SK-N-SH treated with all-trans-retinoic acid at 6 μM for 48 hours (cell line): ENCODE data around the gene RHCE.
"Not testable (repeated sequence)": the region's sequence is repeated elsewhere in the genome, so short reads cannot be mapped to it uniquely, and the experiment has no call there.

ENCODE experiments used
- ATAC-seq: fragments of 200-7000 bp; cut with Tn5 transposase; 3 replicates; pipeline ENCODE4 v1.9.1; 2020; ENCODE audit warnings: mild to moderate bottlenecking, moderate library complexity
- TOX ChIP-seq: fragments of 250-450 bp; sonication (Bioruptor Pico); IDR thresholded peaks from 2 replicates; pipeline ENCODE4 v1.8.0; 2021; ENCODE audit warnings: mild to moderate bottlenecking, moderate library complexity, borderline replicate concordance

RHCE gene

DNA sequence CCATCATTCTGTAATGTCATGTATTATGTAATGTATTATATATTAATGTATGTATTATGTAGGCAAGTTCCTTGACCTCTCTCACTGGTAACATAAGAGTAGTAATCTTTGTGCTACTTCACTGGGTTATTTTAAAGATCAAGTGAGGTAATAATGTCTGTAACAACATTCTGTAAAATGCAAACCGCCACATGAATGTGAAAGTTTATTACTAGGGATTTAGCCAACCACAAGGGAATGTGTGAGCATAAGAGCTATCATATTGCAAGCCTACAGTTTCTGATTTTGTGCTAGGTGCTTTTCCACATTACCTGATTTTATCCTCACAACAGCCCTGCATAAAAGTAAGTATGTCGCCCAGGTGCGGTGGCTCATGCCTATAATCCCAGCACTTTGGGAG lies 96.2 kb downstream of the RHCE start:
- ATAC-seq, result peak; percentile 7; the same call in 2 of the 3 replicates

DNA sequence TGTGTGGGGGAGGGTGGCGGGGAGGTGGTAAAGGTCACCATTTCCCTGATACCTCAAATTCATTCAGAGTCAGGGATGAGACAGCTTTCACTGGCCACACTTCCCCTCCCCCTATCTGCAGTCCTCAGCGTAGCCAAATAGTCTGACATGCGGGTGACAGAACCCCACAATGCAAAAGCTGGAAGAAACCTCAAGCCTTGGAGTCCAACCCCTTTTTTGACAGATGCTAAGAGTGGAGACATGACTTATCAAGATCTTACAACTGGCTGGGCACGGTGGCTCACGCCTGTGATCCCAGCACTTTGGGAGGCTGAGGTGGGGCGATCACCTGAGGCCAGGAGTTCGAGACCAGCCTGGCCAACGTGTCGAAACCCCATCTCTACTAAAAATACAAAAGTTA lies 98.5 kb downstream of the RHCE start:
- ATAC-seq, result not testable (repeated sequence)

DNA sequence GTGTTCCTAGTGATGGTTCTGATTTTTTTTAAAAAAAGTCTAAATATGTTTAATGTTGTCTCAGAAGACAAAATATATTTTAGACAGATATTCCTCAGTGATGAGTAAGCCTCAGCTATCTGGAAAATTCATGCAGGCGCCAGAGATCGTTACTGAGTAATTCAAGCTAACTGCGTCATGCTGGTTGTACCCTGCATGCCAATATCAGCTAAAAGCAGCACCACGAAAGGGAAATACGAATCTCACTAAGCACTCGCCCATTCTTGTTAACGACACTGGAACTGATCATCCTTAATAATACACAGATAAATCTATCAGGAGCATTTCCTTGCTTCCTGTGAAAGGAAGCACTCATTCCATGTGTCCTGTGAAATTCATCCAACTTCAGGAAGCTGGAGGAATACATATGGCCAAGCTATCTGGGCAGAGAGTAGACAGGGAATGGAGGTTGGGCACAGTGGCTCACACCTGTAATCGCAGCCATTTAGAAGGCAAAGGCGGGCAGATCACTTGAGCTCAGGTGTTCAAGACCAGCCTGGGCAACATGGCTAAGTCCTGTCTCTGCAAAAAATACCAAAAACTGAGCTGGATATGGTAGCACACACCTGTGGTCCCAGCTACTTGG lies 100.2 kb downstream of the RHCE start:
- TF ChIP-seq TOX, result peak; percentile 70; the same call in 1 of the 2 replicates
- peak; percentile 90 for ATAC-seq

DNA sequence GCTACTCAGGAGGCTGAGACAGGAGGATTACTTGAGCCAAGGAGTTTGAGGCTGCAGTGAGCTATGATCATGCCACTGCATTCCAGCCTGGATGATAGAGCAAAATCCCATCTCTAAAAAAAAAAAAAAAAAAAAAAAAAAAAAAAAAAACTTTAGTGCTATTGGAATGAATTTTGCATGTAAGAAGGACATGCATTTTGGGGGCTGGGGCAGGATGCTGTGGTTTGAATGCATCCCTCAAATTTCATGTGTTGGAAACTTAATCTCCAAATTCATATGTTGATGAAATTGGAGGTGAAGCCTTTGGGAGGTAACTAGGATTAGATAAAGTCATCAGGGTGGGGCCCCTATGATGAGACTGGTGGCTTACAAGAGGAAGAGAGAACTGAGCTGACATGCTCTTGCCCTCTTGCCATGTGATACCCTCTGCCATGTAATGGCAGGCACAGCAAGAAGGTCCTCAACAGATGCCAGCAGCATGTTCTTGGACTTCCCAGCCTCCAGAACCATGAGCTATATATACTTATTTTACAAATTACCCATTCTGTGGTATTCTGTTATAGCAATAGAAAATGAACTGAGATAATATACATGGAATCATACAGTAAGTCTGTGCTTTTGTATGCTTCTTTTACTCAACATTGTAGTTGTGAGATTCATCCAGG lies 107.7 kb downstream of the RHCE start:
- not testable (repeated sequence) for ATAC-seq
